GM23248 (cell line): Measurements from ENCODE around the gene PRG2.

Experiments
- EZH2 ChIP-seq: fragments of 200-600 bp; sonication (generic); IDR thresholded peaks from 2 replicates; pipeline ENCODE4 v1.6.1; 2018; ENCODE audit warnings: antibody characterized with exemption, mild to moderate bottlenecking; ENCODE audit not compliant: insufficient read depth, poor library complexity, severe bottlenecking
- EZH2phosphoT487 ChIP-seq: fragments of 200-600 bp; sonication (generic); IDR thresholded peaks from 2 replicates; pipeline ENCODE4 v1.6.1; 2018; ENCODE audit warnings: antibody characterized with exemption, moderate library complexity, mild to moderate bottlenecking, low read depth; ENCODE audit not compliant: insufficient read depth

DNA sequence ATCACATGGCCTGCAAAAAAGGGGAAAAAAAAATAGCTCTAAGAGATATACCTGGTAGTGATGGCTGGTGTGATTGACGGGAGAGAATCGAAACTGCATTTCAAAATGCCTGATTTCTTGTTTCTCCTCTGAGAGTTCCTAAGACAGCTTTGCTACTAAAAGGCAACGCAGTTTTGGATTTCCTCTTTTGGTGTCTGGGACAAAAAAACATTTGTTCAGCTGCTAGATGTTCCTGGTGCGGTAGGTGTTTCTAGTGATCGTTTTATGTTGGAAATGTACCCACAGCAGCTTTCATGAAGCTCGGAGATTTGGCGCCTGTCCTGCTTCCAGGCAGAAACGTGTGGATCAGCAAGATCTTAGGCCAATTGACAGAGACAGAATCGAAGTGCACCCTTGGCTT is 34.2 kb downstream of the PRG2 start:
- TF ChIP-seq EZH2 (no peak), EZH2phosphoT487 (no peak)
